HG02870 (cell line): ENCODE results near the gene SPIN2B.

Experiments used
- ATAC-seq: cut with Tn5 transposase; IDR thresholded peaks from one replicate; pipeline ENCODE4 v1.9.1; 2021; ENCODE audit warnings: mild to moderate bottlenecking, moderate library complexity; ENCODE audit not compliant: unreplicated experiment

Gene SPIN2B

GRCh38 chrX:57074458-57074857, 46.9 kb downstream of the SPIN2B start:
- no peak for ATAC-seq

GRCh38 chrX:57070185-57070984, 51.0 kb downstream of the SPIN2B start:
- no peak for ATAC-seq
